ENCODE results near the gene ODF4. TPM values are rescaled to one million over a fixed set of nuclear protein-coding genes. Genes with fewer than 3 reads are reported as not detected.

Gene ODF4
- not detected for total RNA-seq (2013)
- polyA plus RNA-seq, result not detected
- not detected in 2 replicates for polyA minus RNA-seq
- total RNA-seq, result 0 to 0.15 (median 0) reads per million in 11 experiments

- intact Hi-C loops (cut with micrococcal nuclease), result no loop called here
- TF ChIP-seq CTCF (IDR thresholded peaks at IDR 0.05), result no peak
- no peak within 1 kb of the TSS for H3K9ac ChIP-seq (ENCODE audit: insufficient read depth, low read length, poor library complexity, severe bottlenecking)
- Mint-ChIP-seq H3K9me3 (no peaks in the 10 kb centered on the region), H3K4me3 (peak within 1 kb of the TSS in 1 of 2 donors; percentile 82), H3K27ac (peak within 1 kb of the TSS in 5 of 7 donors; percentile 13 to 78 (median 64)), H3K4me1 (peaks cover 12% of the 10 kb centered on the region), H3K27me3 (ENCODE audit: low read depth in 3 of 3) (peaks cover 6 to 11% (median 8%) of the 10 kb centered on the region in 3 donors), H3K36me3 (no peaks in the 10 kb centered on the region)
- no peaks in the 10 kb centered on the region for H3K79me2 ChIP-seq (ENCODE audit: insufficient read depth, low read length)
- H3K9me3 ChIP-seq (replicated peaks in 1 of 2; ENCODE audit: control insufficient read depth in 1 of 2, insufficient read depth in 1 of 2, low read length in 2 of 2), result no peaks in the 10 kb centered on the region
- no peaks in the 10 kb centered on the region for H4K20me1 ChIP-seq (ENCODE audit: insufficient read depth, low read length)
- no peak within 1 kb of the TSS for H3K27ac ChIP-seq (ENCODE audit: low read depth in 1 of 2, low read length in 2 of 2)
- no peak for DNase-seq
- WGBS (ENCODE audit: insufficient coverage), result no CpG with 5 or more reads among the region's 2 CpGs
- H3K4me1 ChIP-seq (ENCODE audit: control insufficient read depth in 1 of 2, insufficient read depth in 2 of 2, low read length in 2 of 2), result peaks cover 13 to 20% of the 10 kb centered on the region in 2 donors
- H3K4me3 ChIP-seq (replicated peaks in 1 of 3; ENCODE audit: low read depth in 2 of 3, low read length in 3 of 3), result no peak within 1 kb of the TSS
- H3K4me2 ChIP-seq (replicated peaks; ENCODE audit: extremely low read depth, low read length, poor library complexity, severe bottlenecking), result peak within 1 kb of the TSS; percentile 73
- no peaks in the 10 kb centered on the region for H3K27me3 ChIP-seq (ENCODE audit: control insufficient read depth in 2 of 2, insufficient read depth in 2 of 2, low read length in 2 of 2)
- no peaks in the 10 kb centered on the region for H3K36me3 ChIP-seq (replicated peaks in 1 of 2; ENCODE audit: control insufficient read depth in 1 of 2, insufficient read depth in 2 of 2, low read length in 2 of 2)
- H2AFZ ChIP-seq (ENCODE audit: insufficient read depth, low read depth, low read length, poor library complexity, severe bottlenecking), result peak within 1 kb of the TSS; percentile 71
These were observed at the start of gene ODF4 for GRCh38 chr17:8339540-8339939. ODF4 (plus strand) TSS chr17:8339840; CDS start chr17:8340052, 212 bp downstream.

- peaks cover 26% of the 10 kb centered on the region for H3K79me2 ChIP-seq (ENCODE audit: insufficient read depth, low read length)
- no peaks in the 10 kb centered on the region for H3K27me3 ChIP-seq (ENCODE audit: control insufficient read depth in 2 of 2, insufficient read depth in 2 of 2, low read length in 2 of 2)
- Mint-ChIP-seq H3K4me3 (peak overlapping the region in 1 of 2 donors; percentile 93), H3K27ac (peak overlapping the region in 1 of 7 donors; percentile 77), H3K4me1 (peaks cover 58% of the 10 kb centered on the region), H3K9me3 (no peaks in the 10 kb centered on the region), H3K36me3 (peaks cover 10 to 12% of the 10 kb centered on the region in 2 donors), H3K27me3 (ENCODE audit: low read depth in 3 of 3) (peaks cover 0 to 1% (median 0%) of the 10 kb centered on the region in 3 donors)
- H2AFZ ChIP-seq (ENCODE audit: insufficient read depth, low read depth, low read length, poor library complexity, severe bottlenecking), result no peak overlapping the region
- no peak for TF ChIP-seq CTCF (IDR thresholded peaks at IDR 0.05)
- no peak overlapping the region for H3K4me2 ChIP-seq (replicated peaks; ENCODE audit: extremely low read depth, low read length, poor library complexity, severe bottlenecking)
- no peak overlapping the region for H3K27ac ChIP-seq (ENCODE audit: low read depth in 1 of 2, low read length in 2 of 2)
- WGBS (ENCODE audit: insufficient coverage), result 54% methylated on average over 3 of the region's 3 CpGs
- intact Hi-C loops (cut with micrococcal nuclease), result loop anchor here in 1 of 2 donors (10.0 kb wide), 1 partner anchor 155 kb away; no protein-coding TSS in a partner anchor
- no peaks in the 10 kb centered on the region for H4K20me1 ChIP-seq (ENCODE audit: insufficient read depth, low read length)
- peaks cover 40 to 54% of the 10 kb centered on the region in 2 donors for H3K4me1 ChIP-seq (ENCODE audit: control insufficient read depth in 1 of 2, insufficient read depth in 2 of 2, low read length in 2 of 2)
- no peak for DNase-seq
- H3K4me3 ChIP-seq (replicated peaks in 1 of 3; ENCODE audit: low read depth in 2 of 3, low read length in 3 of 3), result no peak overlapping the region
- H3K9me3 ChIP-seq (replicated peaks in 1 of 2; ENCODE audit: control insufficient read depth in 1 of 2, insufficient read depth in 1 of 2, low read length in 2 of 2), result no peaks in the 10 kb centered on the region
- H3K9ac ChIP-seq (ENCODE audit: insufficient read depth, low read length, poor library complexity, severe bottlenecking), result no peak overlapping the region
- no peaks in the 10 kb centered on the region for H3K36me3 ChIP-seq (replicated peaks in 1 of 2; ENCODE audit: control insufficient read depth in 1 of 2, insufficient read depth in 2 of 2, low read length in 2 of 2)
These were observed 49.6 kb upstream of the ODF4 start for GRCh38 chr17:8290043-8290442.
